Measurements from ENCODE around the gene DGLUCY. TPM values are rescaled to one million over a fixed set of nuclear protein-coding genes. Genes with fewer than 3 reads are reported as not detected.

The DGLUCY gene
- total and polyA plus RNA-seq, 2 of the 8 experiments (the other 6 are each of a cell fraction or from before 2014, with no cell fraction given), result 24.9 to 31.8 TPM

- ChIA-PET POLR2A (ENCODE audit: partially characterized antibody) (no interaction called here), CTCF (ENCODE audit: partially characterized antibody) (interaction anchor here (0.5 to 2.0 kb wide), 6 partner anchors 14 to 82 kb away, joined by 3 to 14 read pairs (median 6); no protein-coding TSS in a partner anchor)
- H3K4me2 ChIP-seq (ENCODE audit: insufficient read depth in 1 of 2, low read depth in 2 of 2, low read length in 2 of 2), result no peak overlapping the region
- no peak overlapping the region for H2BK20ac ChIP-seq (ENCODE audit: low read length)
- H2AFZ ChIP-seq (ENCODE audit: low read length), result no peak overlapping the region
- no peaks in the 10 kb centered on the region for H3K23me2 ChIP-seq (ENCODE audit: low read depth, low read length)
- WGBS, 2 experiments (ENCODE audit: extremely low coverage in 1 of 2, insufficient coverage in 1 of 2, insufficient read length in 1 of 2, insufficient replicate concordance in 2 of 2, low coverage in 1 of 2, low lambda C conversion rate in 2 of 2, missing lambda C conversion rate in 1 of 2), result 84% methylated on average over 15 of the region's 15 CpGs; no CpG with 5 or more reads in 1 of the 2 experiments
- no peak for TF ChIP-seq SP4 (IDR thresholded peaks at IDR 0.05; ENCODE audit: low read length)
- TF ChIP-seq ASH2L (IDR thresholded peaks at IDR 0.05; ENCODE audit: low read length), result no peak
- TF ChIP-seq BACH1 (IDR thresholded peaks at IDR 0.05; ENCODE audit: low read length), result no peak
- no peak for TF ChIP-seq POLR2A (IDR thresholded peaks at IDR 0.05; ENCODE audit: control extremely low read depth in 1 of 2, low read depth in 2 of 2, low read length in 2 of 2)
- no peak for TF ChIP-seq RAD21 (IDR thresholded peaks at IDR 0.05 in 1 of 2, conservative IDR thresholded peaks at IDR 0.05 in 1 of 2; ENCODE audit: low read depth in 2 of 2, low read length in 2 of 2)
- no peak for TF ChIP-seq KDM4A (IDR thresholded peaks at IDR 0.05; ENCODE audit: low read depth, low read length, severe bottlenecking)
- TF ChIP-seq JUN (IDR thresholded peaks at IDR 0.05; ENCODE audit: low read depth, low read length), result no peak
- peak overlapping the region; percentile 2; the same call in 1 of the 2 replicates for H2BK5ac ChIP-seq (ENCODE audit: low read depth, low read length)
- H2BK12ac ChIP-seq (ENCODE audit: low read depth, low read length), result no peak overlapping the region
- H4K5ac ChIP-seq (ENCODE audit: insufficient read length, low read depth, low read length), result no peak overlapping the region
- no peak overlapping the region for H3K18ac ChIP-seq (ENCODE audit: extremely low read depth, low read length)
- H3K4me3 ChIP-seq (ENCODE audit: extremely low read depth in 1 of 4, insufficient read depth in 2 of 4, low read depth in 3 of 4, low read length in 4 of 4), result no peak overlapping the region
- no peak overlapping the region for H2BK15ac ChIP-seq (ENCODE audit: low read length)
- no peaks in the 10 kb centered on the region for H3K79me1 ChIP-seq (ENCODE audit: low read depth, low read length)
- H3K27me3 ChIP-seq (replicated peaks in 1 of 4; ENCODE audit: control insufficient read depth in 3 of 4, extremely low read depth in 1 of 4, insufficient read depth in 3 of 4, low read length in 3 of 4), result no peaks in the 10 kb centered on the region
- H3K27ac ChIP-seq (ENCODE audit: low read depth, low read length), result no peak overlapping the region
- peaks cover 0 to 2% of the 10 kb centered on the region in 2 experiments for H4K20me1 ChIP-seq (replicated peaks in 1 of 2; ENCODE audit: control insufficient read depth in 1 of 2, insufficient read depth in 2 of 2, low read length in 2 of 2)
- H3K9ac ChIP-seq (replicated peaks in 1 of 4; ENCODE audit: extremely low read depth in 1 of 4, low read depth in 3 of 4, low read length in 3 of 4), result no peak overlapping the region
- no peak overlapping the region for H3K4ac ChIP-seq (replicated peaks; ENCODE audit: insufficient read length, low read depth, low read length)
- H3K23ac ChIP-seq (ENCODE audit: insufficient read length), result no peak overlapping the region
- no peak overlapping the region; the same call in 1 of the 2 replicates for H4K8ac ChIP-seq (ENCODE audit: extremely low read depth, insufficient read depth, low read length)
- no peak overlapping the region for H2BK120ac ChIP-seq (replicated peaks; ENCODE audit: low read depth, low read length)
- no peak overlapping the region for H4K91ac ChIP-seq (replicated peaks; ENCODE audit: insufficient read length, low read length)
- H3K56ac ChIP-seq (replicated peaks; ENCODE audit: insufficient read length, low read depth, low read length), result no peak overlapping the region
- H3K14ac ChIP-seq (ENCODE audit: insufficient read length), result no peak overlapping the region
- H3K4me1 ChIP-seq (replicated peaks in 1 of 4; ENCODE audit: control insufficient read depth in 3 of 4, insufficient read depth in 4 of 4, low read length in 3 of 4), result no peaks in the 10 kb centered on the region
- 0 out of 4 replicates have a peak, but pooled peaks cover 0 to 2% of the 10 kb centered on the region in 2 experiments for H3K9me3 ChIP-seq (ENCODE audit: insufficient read depth in 2 of 2, low read depth in 1 of 2, low read length in 1 of 2)
- H2AK5ac ChIP-seq (ENCODE audit: low read depth, low read length), result no peak overlapping the region
- H3K36me3 ChIP-seq (ENCODE audit: control insufficient read depth in 2 of 4, insufficient read depth in 4 of 4, low read length in 3 of 4), result peaks cover 4 to 40% (median 20%) of the 10 kb centered on the region in 4 experiments; a peak in 5 of 8 replicates
- no peak for FAIRE-seq
- no peaks in the 10 kb centered on the region for H3K79me2 ChIP-seq (ENCODE audit: control insufficient read depth in 1 of 2, insufficient read depth in 2 of 2, low read length in 2 of 2)
- no peak for DNase-seq (ENCODE audit: low read depth in 1 of 2, low spot score in 2 of 2)
Measured at GRCh38 chr14:91202234-91202974, 88.5 kb downstream of the DGLUCY start.
